ENCODE data around the gene SLC16A3.

DNA sequence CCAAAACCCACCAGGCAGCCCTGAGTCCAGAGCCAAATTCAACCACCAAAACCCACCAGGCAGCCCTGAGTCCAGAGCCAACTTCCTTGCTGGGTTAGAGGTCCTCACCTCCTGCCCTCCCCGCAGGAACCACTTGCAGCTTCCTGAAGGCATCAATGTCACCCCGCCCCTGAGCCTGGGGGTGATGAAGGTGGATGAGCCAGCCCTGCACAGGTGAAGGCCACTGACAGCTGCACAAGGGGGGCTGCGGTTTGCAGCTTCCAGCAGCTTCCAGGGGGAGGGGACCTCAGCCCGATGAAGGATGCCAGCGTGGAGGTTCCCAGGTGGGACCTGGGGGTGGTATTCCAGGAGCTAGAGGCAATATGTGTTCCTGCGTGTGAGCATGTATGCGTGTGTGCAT is 52.2 kb downstream of the SLC16A3 start:
- TF ChIP-seq POLR2A (IDR thresholded peaks at IDR 0.05) (no peak), POLR2AphosphoS5 (IDR thresholded peaks at IDR 0.05) (no peak), EP300 (IDR thresholded peaks at IDR 0.05) (no peak)

Measured in stomach (tissue), 4 donors.